Ovary (tissue), 9 donors: ENCODE results near the gene DKKL1. TPM values are rescaled to one million over a fixed set of nuclear protein-coding genes. Genes with fewer than 3 reads are reported as not detected.

Experiments used
- DNase-seq, 5 donors: peaks; one replicate each; pipeline ENCODE4 v3.0.0-alpha.2; 2019 to 2020
- H3K27ac ChIP-seq, 2 donors: fragments of 200-600 bp; one replicate each; pipeline versions ENCODE4 v1.5.1 to v1.8.0; 2019 to 2022
- H3K27me3 ChIP-seq: fragments of 200-600 bp; one replicate; pipeline ENCODE4 v1.8.0; 2022
- H3K36me3 ChIP-seq: fragments of 200-600 bp; sonication (generic); one replicate; pipeline ENCODE4 v1.5.1; 2019
- H3K4me1 ChIP-seq: one replicate; pipeline ENCODE4 v1.8.1; 2013; ENCODE audit warnings: mild to moderate bottlenecking, moderate library complexity; ENCODE audit not compliant: insufficient read depth
- H3K4me3 ChIP-seq: fragments of 200-600 bp; sonication (generic); one replicate; pipeline ENCODE4 v1.5.1; 2017
- H3K9me3 ChIP-seq, 2 donors: fragments of 200-600 bp in 1 of 2; sonication (generic) in 1 of 2; one replicate each; pipeline versions ENCODE4 v1.5.1 to v1.8.1; 2013 to 2019; ENCODE audit warnings: mild to moderate bottlenecking in 1 of 2, moderate library complexity in 1 of 2
- EP300 ChIP-seq: sonication (generic); formaldehyde crosslinking; IDR thresholded peaks from one replicate; pipeline ENCODE4 v1.6.1; 2017; ENCODE audit warnings: antibody characterized with exemption
- POLR2A ChIP-seq: fragments of 450-650 bp; IDR thresholded peaks from one replicate; pipeline ENCODE4 v1.6.1; 2017; ENCODE audit warnings: antibody characterized with exemption, mild to moderate bottlenecking, moderate library complexity
- WGBS, 3 donors: extraction: QIAGEN DNeasy Blood & Tissue Kit in 1 of 3; methylation state at CpG; one replicate each; pipeline versions ENCODE4 v1.1.5 to v1.1.7; 2013 to 2017; 5-methylcytosine and 5-hydroxymethylcytosine counted together
- intact Hi-C, 4 donors: fragments of 100-400 bp; cut with DNase I; formaldehyde crosslinking; loops; one replicate each; pipeline versions ENCODE4 v1.11.0 to v1.15.1; 2022 to 2023
- polyA plus RNA-seq, 2 donors: library from polyadenylated mRNA; stranded (reverse); fragments of 200-250 nt in 1 of 2; fragments of 350-450 nt in 1 of 2; fragmentation: Illumina TruSeq in 1 of 2; extraction: RNeasy Lipid Tissue Mini Kit (QIAGEN cat#74804) in 1 of 2; gene quantifications; one replicate each; pipeline ENCODE4 v1.2.3, GENCODE V29; 2013 to 2014
- total RNA-seq, 7 donors: library from RNA; depleted of rRNA in 2 of 7; stranded (reverse); fragments of >200 nt in 2 of 7; fragmentation: NEBNext Ultra II Directional in 3 of 7; extraction: Animal tissue kit (Norgen Biotek cat#: 25700) in 3 of 7; gene quantifications; one replicate each; pipeline versions ENCODE4 v1.1.0 to v1.2.4, GENCODE V29; 2016 to 2023
- TF ChIP-seq, protein P1 (sequence below), 3 donors: fragments of 450-650 bp in 2 of 3; fragments of 200-600 bp in 1 of 3; IDR thresholded peaks; one replicate each; pipeline versions ENCODE4 v1.5.1 to v1.8.0; 2016 to 2022; ENCODE audit warnings: antibody characterized with exemption in 3 of 3, mild to moderate bottlenecking in 1 of 3
- donor health status: DM: no; HTN: no; CAD: no; lungs with moderate emphysema.
- donor health status: DM: no; HTN: no; CAD: no.
- donor health status: Bipolar disorder and iron deficiency.
- donor health status: DM: yes; HTN: yes; CAD: no.
- donor health status: DM: no; HTN: no; CAD: no.
- donor health status: DM: yes; HTN: yes; CAD: no.

DKKL1 gene
- total and polyA plus RNA-seq, 9 donors = 0.22 to 2.4 (median 1.1) TPM; not detected in 1

DNA sequence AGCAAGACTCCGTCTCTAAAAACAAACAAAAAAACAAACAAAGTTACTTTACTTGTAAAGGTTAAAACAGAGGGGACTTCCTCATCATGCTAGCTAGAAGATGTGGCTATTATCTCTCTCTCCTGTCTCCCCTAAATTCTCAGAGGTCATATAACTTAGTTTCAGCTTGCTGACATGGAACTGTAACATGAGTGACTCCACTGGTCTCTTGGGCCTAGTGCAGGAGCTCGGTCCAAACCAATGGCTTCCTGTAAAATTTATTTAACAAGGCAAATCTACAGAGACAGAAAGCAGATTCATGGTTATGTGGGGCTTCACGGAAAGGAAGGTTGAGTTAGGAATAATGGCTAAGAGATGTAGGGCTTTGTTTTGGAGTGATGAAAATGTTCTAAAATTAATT lies 14.8 kb downstream of the DKKL1 start:
- intact Hi-C loops = loop anchor here in 1 of 4 donors (10.0 kb wide), 1 partner anchor 56 kb away; no protein-coding TSS in a partner anchor
- peaks cover 0 to 3% of the 10 kb centered on the region in 2 donors for H3K9me3 ChIP-seq
- H3K27ac ChIP-seq = no peak overlapping the region
- TF ChIP-seq EP300 = no peak
- no peak for TF ChIP-seq POLR2A
- TF ChIP-seq, protein P1, sequence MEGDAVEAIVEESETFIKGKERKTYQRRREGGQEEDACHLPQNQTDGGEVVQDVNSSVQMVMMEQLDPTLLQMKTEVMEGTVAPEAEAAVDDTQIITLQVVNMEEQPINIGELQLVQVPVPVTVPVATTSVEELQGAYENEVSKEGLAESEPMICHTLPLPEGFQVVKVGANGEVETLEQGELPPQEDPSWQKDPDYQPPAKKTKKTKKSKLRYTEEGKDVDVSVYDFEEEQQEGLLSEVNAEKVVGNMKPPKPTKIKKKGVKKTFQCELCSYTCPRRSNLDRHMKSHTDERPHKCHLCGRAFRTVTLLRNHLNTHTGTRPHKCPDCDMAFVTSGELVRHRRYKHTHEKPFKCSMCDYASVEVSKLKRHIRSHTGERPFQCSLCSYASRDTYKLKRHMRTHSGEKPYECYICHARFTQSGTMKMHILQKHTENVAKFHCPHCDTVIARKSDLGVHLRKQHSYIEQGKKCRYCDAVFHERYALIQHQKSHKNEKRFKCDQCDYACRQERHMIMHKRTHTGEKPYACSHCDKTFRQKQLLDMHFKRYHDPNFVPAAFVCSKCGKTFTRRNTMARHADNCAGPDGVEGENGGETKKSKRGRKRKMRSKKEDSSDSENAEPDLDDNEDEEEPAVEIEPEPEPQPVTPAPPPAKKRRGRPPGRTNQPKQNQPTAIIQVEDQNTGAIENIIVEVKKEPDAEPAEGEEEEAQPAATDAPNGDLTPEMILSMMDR (IDR thresholded peaks at IDR 0.05) = no peak
- H3K27me3 ChIP-seq = no peaks in the 10 kb centered on the region
- no peak for DNase-seq
- H3K4me1 ChIP-seq = no peaks in the 10 kb centered on the region
- 79 to 82% (median 80%) methylated on average over 3 of the region's 3 CpGs for WGBS, 3 donors
- H3K4me3 ChIP-seq = no peak overlapping the region
- no peaks in the 10 kb centered on the region for H3K36me3 ChIP-seq

DNA sequence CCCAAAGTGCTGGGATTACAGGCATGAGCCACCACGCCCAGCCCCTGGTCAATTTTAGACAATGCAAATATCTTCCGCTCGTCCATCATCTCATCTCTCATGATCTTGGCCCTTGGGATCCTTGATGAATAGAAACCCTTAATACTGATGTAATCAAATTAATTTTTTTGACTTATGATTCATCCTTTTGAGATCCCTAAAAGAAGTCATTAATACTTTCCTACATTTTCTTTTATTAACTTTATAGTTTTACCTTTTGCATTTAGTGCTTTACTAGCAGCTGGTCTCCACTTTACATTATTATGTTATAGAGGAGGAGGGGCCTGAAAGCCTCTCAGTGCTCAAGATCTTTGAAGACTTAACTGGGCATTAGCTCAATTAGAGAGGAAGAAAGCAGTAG lies 16.7 kb downstream of the DKKL1 start:
- peaks cover 0 to 3% of the 10 kb centered on the region in 2 donors for H3K9me3 ChIP-seq
- no peaks in the 10 kb centered on the region for H3K27me3 ChIP-seq
- TF ChIP-seq POLR2A (no peak), EP300 (no peak)
- WGBS, 3 donors = 91 to 94% (median 93%) methylated on average over 3 of the region's 3 CpGs
- intact Hi-C loops = no loop called here
- H3K27ac ChIP-seq = no peak overlapping the region
- no peak overlapping the region for H3K4me3 ChIP-seq
- H3K36me3 ChIP-seq = no peaks in the 10 kb centered on the region
- no peaks in the 10 kb centered on the region for H3K4me1 ChIP-seq
- DNase-seq = no peak

DNA sequence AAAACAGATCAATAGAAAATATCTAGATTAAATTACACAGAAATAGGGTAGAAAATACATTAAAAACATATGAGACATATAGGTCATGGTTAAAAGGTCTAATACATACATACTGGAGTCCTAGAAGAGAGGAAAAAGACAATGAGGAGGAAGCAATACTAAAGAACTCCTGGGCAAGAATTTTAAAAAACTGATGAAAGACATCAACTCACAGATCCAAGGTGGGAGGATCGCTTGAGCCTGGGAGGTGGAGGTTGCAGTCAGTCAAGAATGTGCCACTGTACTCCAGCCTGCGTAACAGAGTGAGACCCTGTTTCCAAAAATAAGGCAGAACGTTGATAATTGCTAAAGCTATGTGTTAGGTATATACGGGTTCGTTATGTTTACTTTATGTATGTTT lies 19.0 kb downstream of the DKKL1 start:
- Histone ChIP-seq H3K9me3 (peaks cover 0 to 3% of the 10 kb centered on the region in 2 donors), H3K36me3 (no peaks in the 10 kb centered on the region), H3K4me1 (no peaks in the 10 kb centered on the region), H3K27me3 (no peaks in the 10 kb centered on the region), H3K27ac (no peak overlapping the region), H3K4me3 (no peak overlapping the region)
- intact Hi-C loops = no loop called here
- WGBS, 3 donors = 88 to 92% (median 90%) methylated on average over 5 of the region's 5 CpGs
- TF ChIP-seq EP300 = no peak
- TF ChIP-seq, protein P1 (IDR thresholded peaks at IDR 0.05) = no peak
- no peak for DNase-seq

DNA sequence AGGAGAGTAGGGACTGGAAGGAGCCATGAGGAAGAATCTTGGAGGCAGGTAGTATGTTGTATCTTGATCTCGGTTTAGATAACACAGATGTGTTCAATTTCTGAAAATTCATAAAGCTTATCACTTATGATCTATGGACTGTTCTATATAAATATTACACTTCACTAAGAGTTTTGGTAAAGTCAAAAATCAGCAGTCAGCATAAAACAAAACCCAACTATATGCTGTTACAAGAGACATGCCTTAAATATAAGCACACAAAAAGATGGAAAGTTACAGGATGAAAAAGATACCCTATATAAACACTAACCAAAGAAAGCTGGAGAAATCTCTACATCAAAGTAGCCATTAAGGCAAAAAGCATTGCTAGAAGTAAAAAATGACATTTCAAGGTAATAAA lies 19.9 kb downstream of the DKKL1 start:
- no peaks in the 10 kb centered on the region for H3K36me3 ChIP-seq
- no peak overlapping the region for H3K27ac ChIP-seq
- H3K4me3 ChIP-seq = no peak overlapping the region
- intact Hi-C loops = no loop called here
- no peaks in the 10 kb centered on the region for H3K27me3 ChIP-seq
- H3K9me3 ChIP-seq = peaks cover 0 to 3% of the 10 kb centered on the region in 2 donors
- no peak for DNase-seq
- no peaks in the 10 kb centered on the region for H3K4me1 ChIP-seq
- 0 to 93% (median 47%) methylated on average over 1 of the region's 1 CpG for WGBS, 3 donors
- TF ChIP-seq, protein P1 (IDR thresholded peaks at IDR 0.05) = no peak
- TF ChIP-seq EP300 = no peak
- TF ChIP-seq POLR2A = no peak

DNA sequence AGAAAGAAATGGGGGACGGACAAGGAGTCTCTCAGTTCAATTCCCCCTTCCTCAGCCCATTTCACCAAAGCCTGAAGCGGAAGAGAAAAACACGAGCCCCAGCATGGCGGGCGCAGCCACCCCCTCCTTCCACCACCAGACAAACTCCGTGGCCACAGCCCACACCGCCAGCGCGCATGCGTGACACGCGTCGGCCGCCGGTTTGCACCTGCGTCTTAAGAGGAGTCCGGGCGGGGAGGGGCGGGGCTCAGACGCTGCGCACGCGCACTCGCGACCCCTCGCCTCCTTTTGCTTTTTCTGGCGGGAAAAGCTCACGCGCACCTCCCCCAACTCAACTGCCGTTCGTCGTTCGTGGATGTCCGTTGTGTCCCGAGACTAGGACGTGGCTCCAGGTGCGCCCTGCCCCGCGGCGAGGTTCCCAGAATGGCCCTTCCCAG lies 24.3 kb downstream of the DKKL1 start, which contains the start of gene KASH5:
Gene KASH5, plus strand, starts transcription at position 314 of the 437 bp plus-strand sequence. CDS start 2,635 bp downstream, outside the sequence.
- intact Hi-C loops = no loop called here
- no peaks in the 10 kb centered on the region for H3K4me1 ChIP-seq
- H3K27me3 ChIP-seq = no peaks in the 10 kb centered on the region

More for the DNA sequence above, 24.3 kb downstream of the DKKL1 start, which contains the start of gene KASH5:
- Histone ChIP-seq H3K4me3 (no peak within 1 kb of the TSS), H3K27ac (no peak within 1 kb of the TSS), H3K36me3 (no peaks in the 10 kb centered on the region), H3K9me3 (no peaks in the 10 kb centered on the region)
- DNase-seq = peak; percentile 42 to 77 (median 57)
- TF ChIP-seq EP300 (no peak), POLR2A (no peak)
- TF ChIP-seq, protein P1 (IDR thresholded peaks at IDR 0.05) = no peak
- 38 to 56% (median 50%) methylated on average over 40 of the region's 40 CpGs for WGBS, 3 donors
